Keratinocyte (primary cell): ENCODE measurements around the gene POLH. TPM values are rescaled to one million over a fixed set of nuclear protein-coding genes. Genes with fewer than 3 reads are reported as not detected.
"Not testable (repeated sequence)": the region's sequence is repeated elsewhere in the genome, so short reads cannot be mapped to it uniquely, and the experiment has no call there.

Experiments
- DNase-seq: peaks from one replicate; pipeline ENCODE4 v3.0.0-alpha.2; 2011; ENCODE audit warnings: low read depth, missing footprints, low spot score
- FAIRE-seq: peaks from 2 replicates; lab custom pipeline; 2011; peaks lifted over from hg19 to GRCh38; lab: Jason Lieb, UNC
- H2AFZ ChIP-seq: 2 replicates; pipeline ENCODE4 v1.6.0; 2012; ENCODE audit warnings: low read length, control low read depth, inconsistent platforms; ENCODE audit not compliant: control insufficient read depth
- H3K27ac ChIP-seq: 2 replicates; pipeline ENCODE4 v1.5.1; 2011; ENCODE audit warnings: low read length; ENCODE audit not compliant: control insufficient read depth, insufficient read depth
- H3K27me3 ChIP-seq: 3 replicates; pipeline ENCODE4 v1.6.0; 2011; ENCODE audit warnings: low read length; ENCODE audit not compliant: control insufficient read depth, insufficient read depth; ENCODE audit errors: extremely low read depth
- H3K36me3 ChIP-seq, 2 experiments: 2 replicates in 1 of 2; 3 replicates in 1 of 2; pipeline ENCODE4 v1.5.1; 2011; ENCODE audit warnings: low read length in 2 of 2, mild to moderate bottlenecking in 1 of 2; ENCODE audit not compliant: control insufficient read depth in 2 of 2, insufficient read depth in 2 of 2; ENCODE audit errors: extremely low read depth in 1 of 2
- H3K4me1 ChIP-seq: 3 replicates; pipeline ENCODE4 v1.5.1; 2011; ENCODE audit warnings: low read length; ENCODE audit not compliant: control insufficient read depth, insufficient read depth; ENCODE audit errors: extremely low read depth
- H3K4me2 ChIP-seq: 3 replicates; pipeline ENCODE4 v1.6.0; 2011; ENCODE audit warnings: low read depth, low read length; ENCODE audit not compliant: control insufficient read depth, insufficient read depth; ENCODE audit errors: extremely low read depth
- H3K4me3 ChIP-seq, 3 experiments: fragments of 200-600 bp in 1 of 3; sonication (generic) in 1 of 3; 2 replicates in 2 of 3; 3 replicates in 1 of 3; pipeline ENCODE4 v1.5.1; 2011 to 2016; ENCODE audit warnings: low read length in 3 of 3, mild to moderate bottlenecking in 3 of 3, control low read depth in 2 of 3, inconsistent platforms in 1 of 3, low read depth in 1 of 3, mixed read lengths in 1 of 3, mixed run types in 1 of 3, moderate library complexity in 1 of 3; ENCODE audit not compliant: control insufficient read depth in 2 of 3, insufficient read depth in 2 of 3; ENCODE audit errors: extremely low read depth in 1 of 3
- H3K79me2 ChIP-seq: 2 replicates; pipeline ENCODE4 v1.6.0; 2012; ENCODE audit warnings: low read length; ENCODE audit not compliant: control insufficient read depth, insufficient read depth
- H3K9ac ChIP-seq: 3 replicates; pipeline ENCODE4 v1.6.0; 2011; ENCODE audit warnings: low read length; ENCODE audit not compliant: control insufficient read depth, insufficient read depth; ENCODE audit errors: extremely low read depth
- H3K9me1 ChIP-seq: 3 replicates; pipeline ENCODE4 v1.6.0; 2011; ENCODE audit warnings: low read length; ENCODE audit not compliant: control insufficient read depth, insufficient read depth; ENCODE audit errors: extremely low read depth
- H3K9me3 ChIP-seq: 2 replicates; pipeline ENCODE4 v1.5.1; 2012; ENCODE audit warnings: low read depth, low read length; ENCODE audit not compliant: control insufficient read depth
- H4K20me1 ChIP-seq: 3 replicates; pipeline ENCODE4 v1.6.0; 2011; ENCODE audit warnings: low read length; ENCODE audit not compliant: control insufficient read depth, insufficient read depth; ENCODE audit errors: extremely low read depth
- EZH2 ChIP-seq: IDR thresholded peaks from one replicate; pipeline ENCODE4 v1.6.1; 2012; ENCODE audit warnings: inconsistent platforms, mild to moderate bottlenecking, low read length, moderate library complexity
- dilution Hi-C: fragments of 300-500 bp; cut with MboI; formaldehyde crosslinking; loops from one replicate; pipeline ENCODE4 v1.7.0; 2020; ENCODE audit warnings: low sequenced_read_pairs; ENCODE audit not compliant: extremely low pct_ligation_motif_present
- polyA minus RNA-seq, 3 experiments: library from RNA; depleted of rRNA, polyadenylated mRNA; stranded (reverse); fragments of >200 nt; gene quantifications; 1 replicate in 1 of 3; 2 replicates in 1 of 3; 3 replicates in 1 of 3; pipeline ENCODE4 v1.2.3, GENCODE V29; 2011
- polyA plus RNA-seq, 5 experiments: library from polyadenylated mRNA; depleted of rRNA in 3 of 5; stranded (reverse) in 3 of 5; stranded (forward) in 1 of 5; unstranded in 1 of 5; fragments of >200 nt; gene quantifications; 1 replicate in 1 of 5; 2 replicates in 3 of 5; 3 replicates in 1 of 5; pipeline versions ENCODE4 v1.2.1 to v1.2.3, GENCODE V29; 2011 to 2012; ENCODE audit warnings: missing spikeins in 2 of 5, low read depth in 1 of 5, low replicate concordance in 1 of 5
- TF ChIP-seq, protein P1 (sequence below), 3 experiments: IDR thresholded peaks in 1 of 3; conservative IDR thresholded peaks in 1 of 3; optimal IDR thresholded peaks in 1 of 3; 2 replicates in 2 of 3; 3 replicates in 1 of 3; pipeline versions ENCODE3 to v1.5.1; 2011; ENCODE audit warnings: low read length in 3 of 3, mild to moderate bottlenecking in 3 of 3, moderate library complexity in 2 of 3, control low read depth in 1 of 3, inconsistent platforms in 1 of 3; ENCODE audit not compliant: insufficient read depth in 2 of 3; ENCODE audit errors: extremely low read depth in 1 of 3

Gene POLH
- 24.4 to 32.3 TPM (median 29.9 TPM) in 3 replicates for polyA plus RNA-seq
- 43.9 TPM for polyA plus RNA-seq (2011; ENCODE audit: low read depth)
- 19.6 and 27.9 TPM in 2 replicates for polyA plus RNA-seq (2011; cell fraction: cytosol; rRNA removed)
- polyA plus RNA-seq (2011; cell fraction: nucleus; rRNA removed), result 45.7 and 47.3 TPM in 2 replicates
- 20.0 and 22.2 TPM in 2 replicates for polyA plus RNA-seq (2012; ENCODE audit: low replicate concordance)
- polyA minus RNA-seq, result 16.7 to 65.0 TPM (median 45.9 TPM) in 3 replicates
- polyA minus RNA-seq (2011; cell fraction: cytosol; rRNA and poly(A)+ RNA removed), result 21.7 TPM
- polyA minus RNA-seq (2011; cell fraction: nucleus; rRNA and poly(A)+ RNA removed), result 42.8 and 70.7 TPM in 2 replicates

DNA sequence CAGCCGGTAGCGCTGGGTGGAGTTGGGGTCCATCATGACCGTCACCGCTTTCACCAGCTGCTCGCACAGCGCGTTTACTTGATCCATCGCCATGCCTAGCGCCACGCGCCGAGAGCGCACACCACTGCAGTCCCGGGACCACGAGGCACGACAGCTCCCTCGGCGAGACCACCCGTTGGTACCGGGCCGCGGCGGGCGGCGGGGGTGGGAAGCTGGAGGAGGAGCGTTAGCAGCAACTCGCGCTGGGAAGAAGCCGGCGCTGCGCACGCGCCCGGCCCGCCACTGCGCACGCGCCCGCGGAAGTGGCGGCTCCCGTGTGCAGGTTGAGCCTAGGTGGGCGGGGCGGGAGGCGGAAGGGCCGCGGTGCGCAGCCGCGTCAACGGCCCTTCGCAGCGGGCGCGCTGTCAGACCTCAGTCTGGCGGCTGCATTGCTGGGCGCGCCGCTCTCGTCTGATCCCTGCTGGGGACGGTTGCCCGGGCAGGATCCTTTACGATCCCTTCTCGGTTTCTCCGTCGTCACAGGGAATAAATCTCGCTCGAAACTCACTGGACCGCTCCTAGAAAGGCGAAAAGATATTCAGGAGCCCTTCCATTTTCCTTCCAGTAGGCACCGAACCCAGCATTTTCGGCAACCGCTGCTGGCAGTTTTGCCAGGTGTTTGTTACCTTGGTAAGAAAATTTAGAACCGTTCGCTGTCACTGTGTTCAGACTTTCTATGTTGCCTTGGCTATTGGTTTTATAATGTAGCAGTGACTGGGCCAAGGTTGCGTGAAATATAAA lies at the start of gene POLH, which contains the start of gene XPO5:
TSS of gene POLH (plus strand) at position 414 of the 780 bp plus-strand sequence. CDS start 6,135 bp downstream, outside the sequence.
TSS of gene XPO5 (minus strand) at position 267 of the 780 bp plus-strand sequence. CDS start at position 93, 174 bp downstream.
- H2AFZ ChIP-seq, result peak within 1 kb of the TSS; percentile 99
- no peak for FAIRE-seq

DNA sequence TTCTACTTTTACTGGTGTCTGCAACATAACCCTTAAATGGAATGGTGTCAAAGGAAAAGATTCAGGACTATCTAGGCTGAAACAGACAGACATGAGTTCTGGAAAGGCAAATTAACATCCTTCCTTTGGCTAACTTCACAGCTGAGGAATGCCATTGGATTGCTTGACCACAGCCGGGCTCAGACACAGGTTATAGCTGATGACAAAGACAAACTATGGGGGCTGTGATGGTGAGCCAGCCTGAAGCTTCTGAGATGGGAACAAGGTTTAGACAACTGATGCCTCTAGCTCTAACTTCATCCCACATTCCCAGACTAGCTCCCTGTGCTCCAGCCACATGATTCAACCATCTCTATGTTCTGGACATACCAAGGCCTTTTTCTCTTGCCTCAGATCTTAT lies 43.8 kb upstream of the POLH start:
- DNase-seq, result no peak
- Histone ChIP-seq H3K9me1 (no peaks in the 10 kb centered on the region), H3K9ac (no peak overlapping the region), H3K27ac (no peak overlapping the region), H3K36me3 (peaks cover 39 to 42% of the 10 kb centered on the region in 2 experiments), H3K9me3 (no peaks in the 10 kb centered on the region), H4K20me1 (no peaks in the 10 kb centered on the region), H3K4me3 (no peak overlapping the region), H3K4me1 (no peaks in the 10 kb centered on the region), H3K27me3 (no peaks in the 10 kb centered on the region), H2AFZ (no peak overlapping the region), H3K4me2 (no peak overlapping the region), H3K79me2 (no peaks in the 10 kb centered on the region)
- no peak for FAIRE-seq
- TF ChIP-seq, protein P1, sequence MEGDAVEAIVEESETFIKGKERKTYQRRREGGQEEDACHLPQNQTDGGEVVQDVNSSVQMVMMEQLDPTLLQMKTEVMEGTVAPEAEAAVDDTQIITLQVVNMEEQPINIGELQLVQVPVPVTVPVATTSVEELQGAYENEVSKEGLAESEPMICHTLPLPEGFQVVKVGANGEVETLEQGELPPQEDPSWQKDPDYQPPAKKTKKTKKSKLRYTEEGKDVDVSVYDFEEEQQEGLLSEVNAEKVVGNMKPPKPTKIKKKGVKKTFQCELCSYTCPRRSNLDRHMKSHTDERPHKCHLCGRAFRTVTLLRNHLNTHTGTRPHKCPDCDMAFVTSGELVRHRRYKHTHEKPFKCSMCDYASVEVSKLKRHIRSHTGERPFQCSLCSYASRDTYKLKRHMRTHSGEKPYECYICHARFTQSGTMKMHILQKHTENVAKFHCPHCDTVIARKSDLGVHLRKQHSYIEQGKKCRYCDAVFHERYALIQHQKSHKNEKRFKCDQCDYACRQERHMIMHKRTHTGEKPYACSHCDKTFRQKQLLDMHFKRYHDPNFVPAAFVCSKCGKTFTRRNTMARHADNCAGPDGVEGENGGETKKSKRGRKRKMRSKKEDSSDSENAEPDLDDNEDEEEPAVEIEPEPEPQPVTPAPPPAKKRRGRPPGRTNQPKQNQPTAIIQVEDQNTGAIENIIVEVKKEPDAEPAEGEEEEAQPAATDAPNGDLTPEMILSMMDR (optimal IDR thresholded peaks at IDR 0.05 in 1 of 3, IDR thresholded peaks at IDR 0.05 in 1 of 3, conservative IDR thresholded peaks at IDR 0.05 in 1 of 3; ENCODE audit: extremely low read depth in 1 of 3, insufficient read depth in 2 of 3, low read length in 3 of 3), result no peak
- TF ChIP-seq EZH2, result no peak
- dilution Hi-C loops, result no loop called here

More for the DNA sequence above, at the start of gene POLH, which contains the start of gene XPO5:
- H3K4me1 ChIP-seq, result peaks cover 15% of the 10 kb centered on the region
- H4K20me1 ChIP-seq, result no peaks in the 10 kb centered on the region
- H3K9me3 ChIP-seq, result no peaks in the 10 kb centered on the region
- no peaks in the 10 kb centered on the region for H3K9me1 ChIP-seq
- H3K27ac ChIP-seq, result peak within 1 kb of the TSS; percentile 90
- dilution Hi-C loops, result no loop called here
- TF ChIP-seq EZH2, result no peak
- TF ChIP-seq, protein P1 (optimal IDR thresholded peaks at IDR 0.05 in 1 of 3, IDR thresholded peaks at IDR 0.05 in 1 of 3, conservative IDR thresholded peaks at IDR 0.05 in 1 of 3; ENCODE audit: extremely low read depth in 1 of 3, insufficient read depth in 2 of 3, low read length in 3 of 3), result peak; percentile 8 to 18 (median 10)
- peak within 1 kb of the TSS; percentile 99 for H3K4me2 ChIP-seq
- H3K36me3 ChIP-seq, result peaks cover 12 to 24% of the 10 kb centered on the region in 2 experiments
- peak within 1 kb of the TSS; percentile 87 for H3K9ac ChIP-seq
- no peaks in the 10 kb centered on the region for H3K27me3 ChIP-seq
- peak; percentile 41 for DNase-seq
- peaks cover 69% of the 10 kb centered on the region for H3K79me2 ChIP-seq
- peak within 1 kb of the TSS; percentile 91 to 100 (median 99) for H3K4me3 ChIP-seq

DNA sequence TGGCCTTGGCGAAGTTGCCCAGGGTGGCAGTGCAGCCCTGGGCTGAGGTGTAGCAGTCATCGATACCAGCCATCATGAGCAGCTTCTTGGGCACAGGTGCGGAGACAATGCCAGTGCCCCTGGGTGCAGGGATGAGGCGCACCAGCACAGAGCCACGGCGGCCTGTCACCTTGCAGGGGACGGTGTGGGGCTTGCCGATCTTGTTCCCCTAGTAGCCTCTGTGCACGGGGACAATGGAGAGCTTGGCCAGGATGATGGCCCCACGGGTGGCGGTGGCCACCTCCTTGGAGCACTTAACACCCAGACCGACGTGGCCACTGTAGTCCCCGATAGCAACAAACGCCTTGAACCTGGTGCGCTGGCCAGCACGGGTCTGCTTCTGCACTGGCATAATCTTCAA lies 37.0 kb upstream of the POLH start:
- H3K9me3 ChIP-seq, H2AFZ ChIP-seq, H3K27ac ChIP-seq, H3K4me3 ChIP-seq, H3K27me3 ChIP-seq, dilution Hi-C loops, H3K79me2 ChIP-seq, H3K4me1 ChIP-seq, DNase-seq, FAIRE-seq, H3K4me2 ChIP-seq, H3K9me1 ChIP-seq, H4K20me1 ChIP-seq, H3K9ac ChIP-seq: not testable (repeated sequence)
- H3K36me3 ChIP-seq, result peaks cover 12 to 14% of the 10 kb centered on the region in 2 experiments
